ENCODE data around the gene TIAM1. TPM values are rescaled to one million over a fixed set of nuclear protein-coding genes. Genes with fewer than 3 reads are reported as not detected.

Gene TIAM1
- total RNA-seq, 4 donors from 2014 or later, result 2.6 to 11.0 (median 6.9) TPM

DNA sequence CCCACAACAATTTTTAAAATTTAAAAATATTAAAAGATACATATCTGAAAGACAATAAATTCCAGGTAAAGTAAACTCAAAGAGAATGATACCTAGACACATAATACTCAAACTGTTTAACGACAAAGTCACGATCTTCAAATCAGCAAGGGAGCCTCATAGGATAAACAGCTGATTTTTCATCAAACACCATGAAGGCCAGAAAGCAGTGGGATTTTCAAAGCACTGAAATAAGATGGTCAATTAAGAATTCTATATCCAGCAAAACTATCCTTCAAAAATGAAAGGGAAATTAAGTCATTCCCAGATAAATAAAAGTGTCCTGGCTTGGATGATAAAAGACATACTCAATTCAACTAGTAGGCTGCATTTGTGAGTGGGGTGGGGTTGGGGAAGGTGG, 100.5 kb downstream of the TIAM1 start:
- H3K27me3 ChIP-seq, result no peaks in the 10 kb centered on the region
- TF ChIP-seq POLR2AphosphoS5 (IDR thresholded peaks at IDR 0.05) (no peak), EP300 (IDR thresholded peaks at IDR 0.05) (no peak), POLR2A (IDR thresholded peaks at IDR 0.05) (no peak)
- TF ChIP-seq, protein P1, sequence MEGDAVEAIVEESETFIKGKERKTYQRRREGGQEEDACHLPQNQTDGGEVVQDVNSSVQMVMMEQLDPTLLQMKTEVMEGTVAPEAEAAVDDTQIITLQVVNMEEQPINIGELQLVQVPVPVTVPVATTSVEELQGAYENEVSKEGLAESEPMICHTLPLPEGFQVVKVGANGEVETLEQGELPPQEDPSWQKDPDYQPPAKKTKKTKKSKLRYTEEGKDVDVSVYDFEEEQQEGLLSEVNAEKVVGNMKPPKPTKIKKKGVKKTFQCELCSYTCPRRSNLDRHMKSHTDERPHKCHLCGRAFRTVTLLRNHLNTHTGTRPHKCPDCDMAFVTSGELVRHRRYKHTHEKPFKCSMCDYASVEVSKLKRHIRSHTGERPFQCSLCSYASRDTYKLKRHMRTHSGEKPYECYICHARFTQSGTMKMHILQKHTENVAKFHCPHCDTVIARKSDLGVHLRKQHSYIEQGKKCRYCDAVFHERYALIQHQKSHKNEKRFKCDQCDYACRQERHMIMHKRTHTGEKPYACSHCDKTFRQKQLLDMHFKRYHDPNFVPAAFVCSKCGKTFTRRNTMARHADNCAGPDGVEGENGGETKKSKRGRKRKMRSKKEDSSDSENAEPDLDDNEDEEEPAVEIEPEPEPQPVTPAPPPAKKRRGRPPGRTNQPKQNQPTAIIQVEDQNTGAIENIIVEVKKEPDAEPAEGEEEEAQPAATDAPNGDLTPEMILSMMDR (IDR thresholded peaks at IDR 0.05), result no peak
- WGBS, 2 donors (ENCODE audit: low coverage in 1 of 2), result 84 to 85% methylated on average over 2 of the region's 2 CpGs
- H3K4me1 ChIP-seq, result no peaks in the 10 kb centered on the region
- no peak for ATAC-seq
- H3K4me3 ChIP-seq, result no peak overlapping the region
- no peak overlapping the region for H3K27ac ChIP-seq
- peaks cover 0 to 5% of the 10 kb centered on the region in 2 donors for H3K36me3 ChIP-seq
- H3K9me3 ChIP-seq, result peaks cover 0 to 37% (median 0%) of the 10 kb centered on the region in 3 donors

DNA sequence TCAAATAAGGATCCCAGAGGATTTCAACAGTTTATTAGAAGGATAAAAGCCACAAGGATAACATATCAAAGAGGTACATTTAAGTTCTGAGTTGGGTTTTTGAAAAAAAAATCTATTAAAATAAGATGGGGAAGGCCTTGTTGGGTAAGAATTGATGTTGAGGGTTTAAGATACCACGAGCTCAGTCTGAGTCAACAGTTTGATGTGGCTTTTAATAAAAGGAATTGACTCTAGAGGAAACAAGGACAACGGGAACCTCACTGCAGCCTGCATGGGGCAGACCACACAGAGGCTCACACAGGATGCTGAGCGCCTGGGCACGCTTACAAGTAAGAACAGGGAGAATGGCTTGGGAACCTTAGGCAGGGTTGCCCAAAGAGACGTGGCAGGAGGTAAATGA, 107.5 kb downstream of the TIAM1 start:
- Histone ChIP-seq H3K27ac (no peak overlapping the region), H3K36me3 (no peaks in the 10 kb centered on the region), H3K27me3 (no peaks in the 10 kb centered on the region), H3K4me1 (no peaks in the 10 kb centered on the region), H3K9me3 (peaks cover 0 to 17% (median 0%) of the 10 kb centered on the region in 3 donors), H3K4me3 (no peak overlapping the region)
- WGBS, 2 donors (ENCODE audit: low coverage in 1 of 2), result 77 to 88% methylated on average over 5 of the region's 5 CpGs
- TF ChIP-seq, protein P1 (IDR thresholded peaks at IDR 0.05), result no peak
- TF ChIP-seq POLR2A (IDR thresholded peaks at IDR 0.05), result no peak
- ATAC-seq, result no peak

DNA sequence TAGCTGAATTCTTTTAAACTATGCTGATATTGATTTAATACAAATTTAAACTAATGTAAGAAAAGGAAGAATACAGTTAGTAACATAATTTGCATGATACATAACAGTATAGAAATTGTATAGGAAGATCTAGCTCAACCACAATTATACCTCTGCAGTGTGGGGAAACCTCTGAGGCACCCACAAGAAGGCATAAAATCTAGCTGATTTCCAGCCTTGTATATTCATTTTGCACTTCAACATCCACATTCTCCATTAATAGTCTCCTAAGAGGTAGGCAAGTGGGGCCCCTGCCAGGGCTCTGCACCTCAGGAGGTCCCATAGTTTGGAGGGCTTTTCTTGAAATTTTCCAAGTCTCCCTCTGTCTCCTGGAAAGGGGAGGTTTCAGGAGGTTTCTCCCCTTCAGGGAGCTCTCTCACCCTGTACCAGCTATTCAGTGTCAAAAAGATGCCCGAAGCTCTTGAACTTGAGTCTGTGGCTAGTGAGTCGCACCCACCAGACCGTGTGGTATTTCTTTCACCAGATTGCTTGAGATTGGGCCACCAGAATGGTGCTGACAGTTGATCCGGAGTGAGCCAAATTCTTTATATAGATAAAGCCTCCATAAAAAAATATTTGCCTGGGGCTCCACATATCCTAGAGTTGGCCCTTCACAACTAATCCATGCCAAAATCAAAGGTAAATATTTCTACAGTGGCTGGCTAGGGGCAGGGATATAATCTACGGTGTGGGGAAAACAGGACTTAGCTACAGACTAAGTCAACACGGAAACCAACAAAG, 108.2 kb downstream of the TIAM1 start:
- TF ChIP-seq EP300 (IDR thresholded peaks at IDR 0.05), result no peak
- no peak for TF ChIP-seq POLR2AphosphoS5 (IDR thresholded peaks at IDR 0.05)
- TF ChIP-seq, protein P1 (IDR thresholded peaks at IDR 0.05), result no peak
- no peak for TF ChIP-seq POLR2A (IDR thresholded peaks at IDR 0.05)
- no peak for ATAC-seq
- no peaks in the 10 kb centered on the region for H3K36me3 ChIP-seq
- no peaks in the 10 kb centered on the region for H3K4me1 ChIP-seq
- H3K9me3 ChIP-seq, result peaks cover 0 to 11% (median 0%) of the 10 kb centered on the region in 3 donors
- no peak overlapping the region for H3K4me3 ChIP-seq
- H3K27ac ChIP-seq, result no peak overlapping the region
- no peaks in the 10 kb centered on the region for H3K27me3 ChIP-seq
- 72 to 93% methylated on average over 4 to 5 of the region's 6 CpGs for WGBS, 2 donors (ENCODE audit: low coverage in 1 of 2)

DNA sequence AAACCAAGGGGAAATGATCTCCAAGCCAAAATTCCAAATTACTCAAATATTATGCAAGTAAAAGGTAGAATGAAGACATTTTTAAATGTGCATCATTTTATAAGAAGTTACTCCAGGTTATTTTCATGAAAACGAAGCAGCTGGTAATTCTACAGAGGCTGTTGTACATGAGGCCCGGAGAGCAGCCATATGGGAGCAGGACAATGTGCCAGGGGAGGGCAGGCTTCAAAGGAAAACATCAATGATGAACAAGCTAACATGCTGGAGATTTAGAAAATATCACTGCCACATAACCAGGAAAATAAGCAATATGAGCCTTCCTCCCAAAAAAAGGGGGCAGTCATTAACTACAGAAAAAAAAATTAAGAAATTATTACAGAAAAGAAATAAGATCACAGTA, 109.1 kb downstream of the TIAM1 start:
- no peak overlapping the region for H3K4me3 ChIP-seq
- no peak overlapping the region for H3K27ac ChIP-seq
- no peaks in the 10 kb centered on the region for H3K4me1 ChIP-seq
- H3K27me3 ChIP-seq, result no peaks in the 10 kb centered on the region
- TF ChIP-seq POLR2AphosphoS5 (IDR thresholded peaks at IDR 0.05) (no peak), EP300 (IDR thresholded peaks at IDR 0.05) (no peak), POLR2A (IDR thresholded peaks at IDR 0.05) (no peak)
- TF ChIP-seq, protein P1 (IDR thresholded peaks at IDR 0.05), result no peak
- no peaks in the 10 kb centered on the region for H3K36me3 ChIP-seq
- no peak for ATAC-seq
- 88 to 100% methylated on average over 2 of the region's 2 CpGs for WGBS, 2 donors (ENCODE audit: low coverage in 1 of 2)
- H3K9me3 ChIP-seq, result peaks cover 0 to 2% (median 0%) of the 10 kb centered on the region in 3 donors

DNA sequence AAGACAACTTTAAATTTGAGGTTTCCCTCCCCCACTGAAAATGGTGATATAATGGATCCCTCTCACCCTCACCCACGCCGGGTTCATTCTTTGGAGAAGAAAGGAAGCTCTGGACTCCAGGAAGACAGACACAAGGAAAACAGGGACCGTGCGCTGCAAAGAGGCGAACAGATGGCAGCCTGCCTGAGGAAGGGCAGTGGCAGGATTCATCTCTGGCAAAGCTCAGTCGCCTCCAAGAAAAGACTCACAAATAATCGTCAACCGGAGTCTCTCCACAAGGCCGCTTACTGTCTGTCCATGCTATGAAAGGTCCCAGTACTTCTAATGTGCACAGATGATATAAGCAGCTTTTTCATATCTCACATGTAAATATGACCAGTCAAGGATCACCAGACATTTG, 110.3 kb downstream of the TIAM1 start:
- Histone ChIP-seq H3K4me1 (no peaks in the 10 kb centered on the region), H3K36me3 (no peaks in the 10 kb centered on the region), H3K9me3 (no peaks in the 10 kb centered on the region), H3K4me3 (no peak overlapping the region), H3K27me3 (no peaks in the 10 kb centered on the region), H3K27ac (no peak overlapping the region)
- 87% methylated on average over 9 of the region's 9 CpGs; no CpG with 5 or more reads in 1 of the 2 donors for WGBS, 2 donors (ENCODE audit: low coverage in 1 of 2)
- no peak for TF ChIP-seq POLR2A (IDR thresholded peaks at IDR 0.05)
- TF ChIP-seq, protein P1 (IDR thresholded peaks at IDR 0.05), result no peak
- ATAC-seq, result no peak

Measured in gastroesophageal sphincter (tissue), 4 donors.